Effector memory CD4-positive, alpha-beta T cell (primary cell): ENCODE measurements around the gene GRAMD1A.
"Not testable (repeated sequence)": the region's sequence is repeated elsewhere in the genome, so short reads cannot be mapped to it uniquely, and the experiment has no call there.

Experiments
- DNase-seq, 3 donors: peaks; one replicate each; pipeline ENCODE4 v3.0.0-alpha.2; 2020
- H3K27ac ChIP-seq: 2 replicates; pipeline ENCODE4 v1.7.0; 2013; ENCODE audit warnings: mild to moderate bottlenecking, low read length, moderate library complexity; ENCODE audit not compliant: insufficient read depth, poor library complexity, severe bottlenecking
- H3K27me3 ChIP-seq: replicated peaks from 2 replicates; pipeline ENCODE4 v1.7.0; 2013; ENCODE audit warnings: mild to moderate bottlenecking, low read length; ENCODE audit not compliant: insufficient read depth, control insufficient read depth, poor library complexity, severe bottlenecking
- H3K36me3 ChIP-seq: 2 replicates; pipeline ENCODE4 v1.7.0; 2013; ENCODE audit warnings: mild to moderate bottlenecking, low read length, moderate library complexity; ENCODE audit not compliant: control insufficient read depth, insufficient read depth
- H3K4me1 ChIP-seq: 2 replicates; pipeline ENCODE4 v1.7.0; 2013; ENCODE audit warnings: low read length, mild to moderate bottlenecking; ENCODE audit not compliant: control insufficient read depth, insufficient read depth, poor library complexity, severe bottlenecking
- H3K4me3 ChIP-seq: 2 replicates; pipeline ENCODE4 v1.7.0; 2013; ENCODE audit warnings: low read length, low read depth, mild to moderate bottlenecking; ENCODE audit not compliant: insufficient read depth, poor library complexity, severe bottlenecking
- H3K9me3 ChIP-seq: 2 replicates; pipeline ENCODE4 v1.7.0; 2013; ENCODE audit warnings: mild to moderate bottlenecking, low read length, moderate library complexity; ENCODE audit not compliant: control insufficient read depth

GRAMD1A gene

DNA sequence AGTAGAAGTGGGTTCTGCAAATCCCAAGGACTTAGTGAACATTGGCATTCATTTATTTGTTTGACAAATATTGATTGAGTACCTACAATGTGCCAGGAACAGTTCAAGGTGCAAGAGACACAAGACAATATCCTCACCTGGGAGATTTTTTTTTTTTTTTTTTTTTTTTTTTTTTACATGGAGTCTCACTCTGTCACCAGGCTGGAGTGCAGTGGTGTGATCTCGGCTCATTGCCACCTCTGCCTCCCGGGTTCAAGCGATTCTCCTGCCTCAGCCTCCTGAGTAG is 28.4 kb downstream of the GRAMD1A start:
- H3K9me3 ChIP-seq, H3K27me3 ChIP-seq, H3K4me1 ChIP-seq, H3K27ac ChIP-seq, DNase-seq, H3K4me3 ChIP-seq: not testable (repeated sequence)
- H3K36me3 ChIP-seq = peaks cover 42% of the 10 kb centered on the region

DNA sequence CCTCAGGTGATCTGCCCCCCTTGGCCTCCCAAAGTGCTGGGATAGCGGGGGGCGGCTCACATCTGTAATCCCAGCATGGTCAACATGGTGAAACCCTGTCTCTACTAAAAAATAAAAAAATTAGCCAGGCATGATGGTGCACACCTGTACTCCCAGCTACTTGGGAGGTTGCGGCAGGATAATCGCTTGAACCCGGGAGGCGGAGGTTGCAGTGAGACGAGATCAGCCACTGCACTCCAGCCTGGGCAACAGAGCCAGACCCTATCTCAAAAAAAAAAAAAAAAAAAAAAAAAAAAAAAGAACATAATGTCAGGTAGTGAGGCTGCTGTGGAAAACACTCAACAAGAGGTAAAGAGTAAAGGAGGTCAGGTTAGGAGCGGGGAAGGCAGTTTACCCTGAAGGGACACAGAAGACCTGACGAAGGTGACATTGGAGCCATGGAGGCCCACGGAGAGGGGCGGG is 29.2 kb downstream of the GRAMD1A start:
- not testable (repeated sequence) for H3K4me3 ChIP-seq, H3K9me3 ChIP-seq, DNase-seq, H3K4me1 ChIP-seq, H3K27ac ChIP-seq, H3K27me3 ChIP-seq
- H3K36me3 ChIP-seq = peaks cover 35% of the 10 kb centered on the region

DNA sequence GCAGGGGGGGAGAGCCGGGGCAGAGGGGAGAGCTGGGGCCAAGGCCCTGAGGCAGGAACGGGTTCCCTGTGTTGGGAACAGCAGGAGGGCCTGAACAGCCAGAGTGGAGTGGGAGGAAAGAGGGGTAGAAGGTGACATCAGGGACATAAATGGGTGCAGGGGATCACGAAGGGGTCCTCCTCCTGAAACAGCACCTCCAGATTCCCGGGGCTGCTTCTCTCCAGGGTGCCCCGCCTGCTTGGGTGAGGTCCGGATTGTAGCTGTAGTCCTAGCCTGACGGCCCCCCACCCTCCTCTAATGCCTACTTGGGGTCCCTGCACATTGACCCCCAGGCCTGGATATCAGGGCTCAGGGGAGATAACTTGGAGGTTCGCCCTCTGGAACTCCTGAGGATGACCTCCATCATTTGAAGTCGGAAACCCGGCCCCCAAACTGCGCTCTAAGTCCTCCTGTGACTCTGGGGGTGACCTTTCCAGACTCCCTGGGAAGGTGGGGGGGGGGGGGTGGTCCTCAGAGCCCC is 29.7 kb downstream of the GRAMD1A start:
- Histone ChIP-seq H3K27me3 (no peaks in the 10 kb centered on the region), H3K36me3 (peaks cover 30% of the 10 kb centered on the region), H3K4me3 (peak overlapping the region; percentile 57), H3K9me3 (no peaks in the 10 kb centered on the region), H3K4me1 (peaks cover 10% of the 10 kb centered on the region), H3K27ac (no peak overlapping the region)
- no peak for DNase-seq

DNA sequence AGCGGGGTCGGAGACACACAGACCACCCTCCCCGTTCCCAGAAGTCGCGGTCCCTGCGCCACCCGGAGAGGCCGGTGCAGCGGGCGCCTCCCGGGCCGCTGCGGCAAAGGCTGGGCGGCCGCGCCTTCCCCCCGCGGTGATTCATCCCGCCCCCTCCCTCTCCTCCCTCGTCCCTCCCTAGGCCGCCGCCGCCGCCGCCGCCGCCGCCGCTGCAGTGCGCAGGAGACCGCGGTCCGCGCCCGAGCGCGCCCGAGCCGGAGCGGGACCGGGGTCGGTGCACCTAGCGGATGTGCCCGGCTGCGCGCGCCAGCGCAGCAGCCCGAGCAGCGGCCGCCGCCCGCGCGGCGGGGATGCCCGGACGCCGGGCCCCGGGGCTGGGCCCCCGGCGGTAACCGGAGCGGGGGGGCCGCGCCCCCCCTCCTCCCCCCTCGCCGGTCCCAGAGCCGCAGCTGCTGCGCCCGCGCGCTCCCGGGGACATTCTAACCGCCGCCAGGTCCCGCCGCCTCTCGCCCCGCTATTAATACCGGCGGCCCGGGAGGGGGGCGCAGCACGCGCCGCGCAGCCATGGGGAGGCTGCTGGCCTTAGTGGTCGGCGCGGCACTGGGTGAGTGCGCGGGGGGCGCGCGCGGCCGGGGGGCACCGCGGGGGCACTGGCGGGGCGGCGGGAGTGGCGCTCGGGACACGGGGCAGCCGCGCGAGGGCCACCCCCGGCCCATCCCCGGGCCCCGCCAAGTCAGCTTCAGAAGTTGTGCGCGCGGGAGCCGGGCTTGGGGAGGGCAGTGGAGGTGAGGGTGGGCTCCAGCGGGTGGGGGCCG is 30.3 kb downstream of the GRAMD1A start, which contains the start of gene SCN1B:
TSS of gene SCN1B (plus strand) at position 214 of the 815 bp plus-strand sequence. CDS start at position 565, 351 bp downstream.
- no peaks in the 10 kb centered on the region for H3K9me3 ChIP-seq
- H3K27me3 ChIP-seq = no peaks in the 10 kb centered on the region
- H3K36me3 ChIP-seq = peaks cover 24% of the 10 kb centered on the region
- no peak within 1 kb of the TSS for H3K27ac ChIP-seq
- peak within 1 kb of the TSS; percentile 57 for H3K4me3 ChIP-seq
- DNase-seq = peak; percentile 33 to 45 (median 41)
- H3K4me1 ChIP-seq = peaks cover 10% of the 10 kb centered on the region

DNA sequence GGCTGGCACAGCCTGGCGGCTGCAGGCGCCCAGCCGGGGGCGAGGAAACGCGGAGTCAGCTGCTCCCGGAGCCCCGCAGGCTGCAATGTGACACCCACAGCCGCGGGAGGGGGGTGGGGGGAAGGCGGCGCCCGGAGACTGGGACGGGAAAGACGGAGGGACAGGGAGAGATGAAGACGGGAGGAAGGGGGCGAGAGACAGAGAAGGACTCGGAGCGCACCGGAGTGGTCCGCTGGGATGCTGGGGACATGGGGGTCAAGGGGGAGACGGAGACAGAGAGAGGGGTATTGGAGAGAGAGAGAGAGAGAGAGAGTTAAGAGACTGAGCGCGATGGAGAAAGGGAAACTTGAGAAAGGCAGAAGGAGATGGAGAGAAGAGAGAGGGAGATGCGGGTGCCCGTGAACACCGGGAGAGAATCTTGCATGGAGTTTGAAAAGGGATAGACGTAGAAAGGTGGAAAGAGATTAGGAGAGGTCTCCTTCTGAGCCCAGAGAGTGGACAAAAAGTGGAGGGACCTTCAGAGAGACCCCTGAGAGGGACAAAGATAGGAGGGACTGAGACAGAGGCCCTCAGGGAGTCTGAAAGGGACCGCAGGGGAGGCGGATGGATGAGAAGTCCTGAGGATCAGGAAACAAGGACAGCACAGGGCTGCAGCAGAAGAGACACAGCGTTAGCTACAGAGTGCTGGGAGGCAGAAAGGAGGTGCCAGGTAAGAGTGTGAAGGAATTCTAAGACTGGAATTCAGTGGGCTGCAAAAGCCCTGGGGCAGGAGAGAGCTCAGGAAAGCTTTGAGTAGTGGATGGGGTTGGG is 31.2 kb downstream of the GRAMD1A start:
- H3K4me3 ChIP-seq = peak overlapping the region; percentile 42
- no peaks in the 10 kb centered on the region for H3K27me3 ChIP-seq
- H3K27ac ChIP-seq = no peak overlapping the region
- no peak for DNase-seq
- peaks cover 10% of the 10 kb centered on the region for H3K4me1 ChIP-seq
- H3K9me3 ChIP-seq = no peaks in the 10 kb centered on the region
- H3K36me3 ChIP-seq = peaks cover 17% of the 10 kb centered on the region

DNA sequence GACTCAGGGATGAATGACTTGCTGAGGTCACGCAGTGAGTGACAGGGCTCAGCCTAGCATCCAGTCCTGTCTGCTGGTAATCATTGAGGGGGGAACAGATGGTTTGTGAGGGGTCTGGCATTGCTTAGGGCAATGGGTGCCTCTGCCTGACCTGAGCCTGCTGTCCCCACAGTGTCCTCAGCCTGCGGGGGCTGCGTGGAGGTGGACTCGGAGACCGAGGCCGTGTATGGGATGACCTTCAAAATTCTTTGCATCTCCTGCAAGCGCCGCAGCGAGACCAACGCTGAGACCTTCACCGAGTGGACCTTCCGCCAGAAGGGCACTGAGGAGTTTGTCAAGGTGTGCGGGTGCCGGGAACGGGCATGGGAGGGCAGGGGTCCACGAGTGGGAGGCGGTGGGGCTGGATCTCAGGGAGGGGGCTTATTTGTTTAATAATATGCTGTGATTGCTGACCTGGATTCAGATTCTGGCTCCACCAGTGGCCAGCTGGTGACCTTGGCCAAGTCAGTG is 32.3 kb downstream of the GRAMD1A start:
- Histone ChIP-seq H3K4me1 (peaks cover 10% of the 10 kb centered on the region), H3K27ac (no peak overlapping the region), H3K27me3 (no peaks in the 10 kb centered on the region), H3K4me3 (no peak overlapping the region), H3K9me3 (no peaks in the 10 kb centered on the region), H3K36me3 (peaks cover 10% of the 10 kb centered on the region)
- DNase-seq = no peak

DNA sequence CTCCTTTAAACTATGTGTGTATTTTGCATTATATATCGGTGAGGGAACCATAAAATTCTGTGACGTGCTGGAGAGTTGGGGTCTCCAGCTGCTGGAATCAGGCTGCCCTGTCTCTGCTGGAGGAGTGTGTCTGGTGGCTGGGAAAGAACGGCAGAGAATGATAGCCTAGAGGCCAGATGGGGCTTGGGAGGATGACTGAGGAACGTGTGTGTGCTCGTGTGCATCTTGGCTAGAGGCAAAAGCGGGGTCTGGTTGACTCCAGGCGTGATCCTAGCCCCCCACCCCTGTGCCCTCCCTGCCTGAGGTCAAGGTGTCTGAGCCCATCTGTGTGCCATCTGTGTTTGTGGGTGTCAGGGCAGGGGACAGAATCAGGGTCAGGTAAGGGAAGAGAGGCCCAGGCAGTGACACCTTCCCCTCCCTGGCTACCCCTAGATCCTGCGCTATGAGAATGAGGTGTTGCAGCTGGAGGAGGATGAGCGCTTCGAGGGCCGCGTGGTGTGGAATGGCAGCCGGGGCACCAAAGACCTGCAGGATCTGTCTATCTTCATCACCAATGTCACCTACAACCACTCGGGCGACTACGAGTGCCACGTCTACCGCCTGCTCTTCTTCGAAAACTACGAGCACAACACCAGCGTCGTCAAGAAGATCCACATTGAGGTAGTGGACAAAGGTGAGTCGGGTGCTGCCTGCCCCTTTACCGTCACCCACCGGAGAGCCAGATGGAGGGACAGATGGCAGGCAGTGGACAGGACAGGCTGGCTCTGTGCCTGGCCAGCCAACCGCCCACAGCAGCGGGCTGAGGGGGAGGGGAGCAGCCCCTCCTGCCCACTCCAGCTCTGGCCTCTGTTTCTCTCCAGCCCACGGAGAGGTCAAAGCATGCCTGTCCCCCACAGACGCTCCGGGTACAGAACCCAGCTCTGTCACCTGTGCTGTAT is 33.2 kb downstream of the GRAMD1A start:
- Histone ChIP-seq H3K27me3 (no peaks in the 10 kb centered on the region), H3K9me3 (no peaks in the 10 kb centered on the region), H3K36me3 (peaks cover 1% of the 10 kb centered on the region), H3K4me3 (no peak overlapping the region), H3K4me1 (peaks cover 10% of the 10 kb centered on the region), H3K27ac (no peak overlapping the region)
- no peak for DNase-seq

DNA sequence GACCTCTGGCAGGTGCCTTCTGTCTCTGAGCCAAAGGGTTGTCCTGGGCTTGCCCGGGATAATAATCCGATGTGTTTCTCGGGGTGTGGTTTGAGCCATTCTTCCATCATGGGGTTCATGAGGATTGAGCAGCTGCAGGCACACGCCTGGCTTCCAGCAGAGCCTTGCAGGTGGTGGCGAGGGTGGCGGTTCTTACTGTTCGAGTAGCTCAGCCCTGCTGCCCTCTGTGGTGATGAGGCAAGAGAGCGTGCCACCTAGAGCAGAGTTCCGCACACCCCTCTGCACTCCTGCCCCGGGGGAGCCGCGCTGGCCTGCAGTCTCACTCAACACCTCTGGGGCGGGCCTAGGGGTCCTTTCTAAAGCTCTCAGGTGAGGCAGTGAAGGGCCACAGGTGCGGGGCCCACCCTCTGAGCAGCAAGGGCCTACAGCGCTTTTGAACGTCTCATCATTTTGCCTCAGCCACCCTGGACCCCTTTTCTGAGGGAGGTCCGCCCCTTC is 33.9 kb downstream of the GRAMD1A start:
- H3K4me3 ChIP-seq = no peak overlapping the region
- no peaks in the 10 kb centered on the region for H3K27me3 ChIP-seq
- DNase-seq = no peak
- no peaks in the 10 kb centered on the region for H3K9me3 ChIP-seq
- no peak overlapping the region for H3K27ac ChIP-seq
- H3K4me1 ChIP-seq = peaks cover 10% of the 10 kb centered on the region
- H3K36me3 ChIP-seq = no peaks in the 10 kb centered on the region
